Uterus (tissue), 4 donors: ENCODE results near the gene CD226. TPM values are rescaled to one million over a fixed set of nuclear protein-coding genes. Genes with fewer than 3 reads are reported as not detected.

ENCODE experiments used
- DNase-seq, 2 donors: peaks; one replicate each; pipeline ENCODE4 v3.0.0-alpha.2; 2019 to 2020
- H3K27ac ChIP-seq, 2 donors: fragments of 200-600 bp; sonication (generic); 1 replicate in 1 of 2; 2 replicates in 1 of 2; pipeline ENCODE4 v1.5.1; 2016 to 2018
- H3K27me3 ChIP-seq, 2 donors: fragments of 200-600 bp; sonication (generic); one replicate each; pipeline ENCODE4 v1.5.1; 2018 to 2019; ENCODE audit warnings: control low read depth in 1 of 2
- H3K36me3 ChIP-seq, 2 donors: fragments of 200-600 bp; sonication (generic); one replicate each; pipeline ENCODE4 v1.5.1; 2019; ENCODE audit warnings: control low read depth in 1 of 2
- H3K4me1 ChIP-seq, 2 donors: fragments of 200-600 bp; sonication (generic); one replicate each; pipeline ENCODE4 v1.5.1; 2018 to 2019; ENCODE audit warnings: control low read depth in 1 of 2
- H3K4me3 ChIP-seq, 2 donors: fragments of 200-600 bp; sonication (generic); 1 replicate in 1 of 2; 2 replicates in 1 of 2; pipeline ENCODE4 v1.5.1; 2018 to 2019; ENCODE audit warnings: mild to moderate bottlenecking in 1 of 2
- H3K9me3 ChIP-seq, 2 donors: fragments of 200-600 bp; sonication (generic); one replicate each; pipeline ENCODE4 v1.5.1; 2019; ENCODE audit warnings: control low read depth in 1 of 2
- CTCF ChIP-seq, 4 experiments: fragments of 200-600 bp in 2 of 4; fragments of 450-650 bp in 2 of 4; sonication (generic) in 2 of 4; IDR thresholded peaks; one replicate each; pipeline ENCODE4 v1.5.1; 2016 to 2019; ENCODE audit warnings: antibody characterized with exemption in 4 of 4, mild to moderate bottlenecking in 2 of 4, moderate library complexity in 1 of 4
- POLR2A ChIP-seq, 2 donors: fragments of 450-650 bp; IDR thresholded peaks; one replicate each; pipeline ENCODE4 v1.6.1; 2016; ENCODE audit warnings: antibody characterized with exemption in 2 of 2, mild to moderate bottlenecking in 1 of 2, moderate library complexity in 1 of 2
- intact Hi-C: fragments of 100-400 bp; cut with DNase I; formaldehyde crosslinking; loops from one replicate; pipeline ENCODE4 v1.15.1; 2023; ENCODE audit warnings: low total_unique reads
- total RNA-seq, 4 donors: library from RNA; depleted of rRNA in 3 of 4; stranded (reverse); fragments of >200 nt in 3 of 4; gene quantifications; one replicate each; pipeline versions ENCODE4 v1.1.0 to v1.2.4, GENCODE V29; 2014 to 2023
- donor health status: DM: yes; HTN: yes; CAD: no.

CD226 gene
- total RNA-seq, 4 donors from 2014 or later, result 0.59 to 5.5 (median 2.9) TPM; not detected in 1

- no peak for DNase-seq
- no peaks in the 10 kb centered on the region for H3K36me3 ChIP-seq
- H3K4me1 ChIP-seq, result no peaks in the 10 kb centered on the region
- H3K27ac ChIP-seq, result no peak overlapping the region
- TF ChIP-seq POLR2A (IDR thresholded peaks at IDR 0.05) (no peak), CTCF (IDR thresholded peaks at IDR 0.05) (no peak)
- no peaks in the 10 kb centered on the region for H3K27me3 ChIP-seq
- intact Hi-C loops, result no loop called here
- no peak overlapping the region for H3K4me3 ChIP-seq
- H3K9me3 ChIP-seq, result no peaks in the 10 kb centered on the region
Measured at GRCh38 chr18:69804776-69805501, 142.7 kb downstream of the CD226 start.
